Jurkat, Clone E6-1 (cell line): ENCODE measurements around the gene DEFB128. TPM values are rescaled to one million over a fixed set of nuclear protein-coding genes. Genes with fewer than 3 reads are reported as not detected.
"Not testable (repeated sequence)": the region's sequence is repeated elsewhere in the genome, so short reads cannot be mapped to it uniquely, and the experiment has no call there.

ENCODE experiments used
- DNase-seq: peaks from one replicate; pipeline ENCODE4 v3.0.0-alpha.2; 2011; ENCODE audit warnings: low read depth, low spot score
- H3K4me3 ChIP-seq: 2 replicates; pipeline ENCODE4 v1.5.1; 2011; ENCODE audit warnings: mild to moderate bottlenecking, low read length, control low read depth, moderate library complexity
- polyA plus RNA-seq: library from polyadenylated mRNA; unstranded; fragments of >200 nt; gene quantifications from one replicate; pipeline ENCODE4 v1.2.1, GENCODE V29; 2012; ENCODE audit warnings: missing spikeins; ENCODE audit not compliant: insufficient read length, insufficient read depth

The DEFB128 gene
- polyA plus RNA-seq: not detected

GRCh38 chr20:189611-190010 is at the start of gene DEFB128:
DEFB128 (minus strand) TSS chr20:189711; CDS start chr20:189623, 88 bp downstream.
- no peak for DNase-seq
- H3K4me3 ChIP-seq: no peak within 1 kb of the TSS

GRCh38 chr20:237929-238328 is 48.4 kb upstream of the DEFB128 start:
- no peak for DNase-seq
- H3K4me3 ChIP-seq: no peak overlapping the region

GRCh38 chr20:237489-237888 is 48.0 kb upstream of the DEFB128 start:
- DNase-seq: no peak
- H3K4me3 ChIP-seq: no peak overlapping the region

- no peak overlapping the region for H3K4me3 ChIP-seq
- no peak for DNase-seq
These were observed 46.4 kb upstream of the DEFB128 start for GRCh38 chr20:235891-236290.

GRCh38 chr20:227439-228105 is 38.1 kb upstream of the DEFB128 start:
- no peak for DNase-seq
- H3K4me3 ChIP-seq: no peak overlapping the region

GRCh38 chr20:226958-227357 is 37.4 kb upstream of the DEFB128 start, which contains the start of gene DEFB129:
DEFB129 (plus strand) TSS chr20:227258; CDS start chr20:227289, 31 bp downstream.
- no peak within 1 kb of the TSS for H3K4me3 ChIP-seq
- DNase-seq: no peak

GRCh38 chr20:225879-226278 is 36.4 kb upstream of the DEFB128 start:
- not testable (repeated sequence) for H3K4me3 ChIP-seq, DNase-seq

- DNase-seq: no peak
- H3K4me3 ChIP-seq: no peak overlapping the region
These were observed 31.8 kb upstream of the DEFB128 start for GRCh38 chr20:221258-221830.

- peak; percentile 10 for DNase-seq
- H3K4me3 ChIP-seq: no peak overlapping the region
These were observed 30.0 kb upstream of the DEFB128 start for GRCh38 chr20:219290-220115.

- DNase-seq: no peak
- no peak overlapping the region for H3K4me3 ChIP-seq
These were observed 27.8 kb upstream of the DEFB128 start for GRCh38 chr20:217266-217665.

- no peak overlapping the region for H3K4me3 ChIP-seq
- no peak for DNase-seq
These were observed 26.3 kb upstream of the DEFB128 start for GRCh38 chr20:215796-216195.

GRCh38 chr20:214383-214782 is 24.9 kb upstream of the DEFB128 start:
- no peak overlapping the region for H3K4me3 ChIP-seq
- no peak for DNase-seq

- DNase-seq: no peak
- no peak overlapping the region for H3K4me3 ChIP-seq
These were observed 21.4 kb upstream of the DEFB128 start for GRCh38 chr20:210809-211502.

GRCh38 chr20:208942-209566 is 19.5 kb upstream of the DEFB128 start:
- H3K4me3 ChIP-seq: no peak overlapping the region
- DNase-seq: peak; percentile 43

- not testable (repeated sequence) for DNase-seq, H3K4me3 ChIP-seq
These were observed 14.1 kb upstream of the DEFB128 start for GRCh38 chr20:203630-204029.

GRCh38 chr20:199996-200395 is 10.5 kb upstream of the DEFB128 start:
- H3K4me3 ChIP-seq: no peak overlapping the region
- DNase-seq: no peak

GRCh38 chr20:198225-198624 is 8.7 kb upstream of the DEFB128 start:
- DNase-seq: no peak
- H3K4me3 ChIP-seq: no peak overlapping the region

- DNase-seq: no peak
- H3K4me3 ChIP-seq: no peak overlapping the region
These were observed 1.8 kb downstream of the DEFB128 start for GRCh38 chr20:187733-188132.

- H3K4me3 ChIP-seq: no peak overlapping the region
- no peak for DNase-seq
These were observed 5.2 kb downstream of the DEFB128 start for GRCh38 chr20:184288-184687.
